Lower leg skin (tissue), 3 donors: ENCODE results near the gene GPR4.

Experiments
- POLR2A ChIP-seq, 2 donors: fragments of 450-650 bp; IDR thresholded peaks; one replicate each; pipeline ENCODE4 v1.6.1; 2016 to 2017; ENCODE audit warnings: antibody characterized with exemption in 2 of 2, mild to moderate bottlenecking in 1 of 2, moderate library complexity in 1 of 2
- TF ChIP-seq, protein P1 (sequence below), 3 donors: fragments of 450-650 bp; IDR thresholded peaks; one replicate each; pipeline ENCODE4 v1.5.1; 2016; ENCODE audit warnings: antibody characterized with exemption in 3 of 3, mild to moderate bottlenecking in 3 of 3, moderate library complexity in 2 of 3

DNA sequence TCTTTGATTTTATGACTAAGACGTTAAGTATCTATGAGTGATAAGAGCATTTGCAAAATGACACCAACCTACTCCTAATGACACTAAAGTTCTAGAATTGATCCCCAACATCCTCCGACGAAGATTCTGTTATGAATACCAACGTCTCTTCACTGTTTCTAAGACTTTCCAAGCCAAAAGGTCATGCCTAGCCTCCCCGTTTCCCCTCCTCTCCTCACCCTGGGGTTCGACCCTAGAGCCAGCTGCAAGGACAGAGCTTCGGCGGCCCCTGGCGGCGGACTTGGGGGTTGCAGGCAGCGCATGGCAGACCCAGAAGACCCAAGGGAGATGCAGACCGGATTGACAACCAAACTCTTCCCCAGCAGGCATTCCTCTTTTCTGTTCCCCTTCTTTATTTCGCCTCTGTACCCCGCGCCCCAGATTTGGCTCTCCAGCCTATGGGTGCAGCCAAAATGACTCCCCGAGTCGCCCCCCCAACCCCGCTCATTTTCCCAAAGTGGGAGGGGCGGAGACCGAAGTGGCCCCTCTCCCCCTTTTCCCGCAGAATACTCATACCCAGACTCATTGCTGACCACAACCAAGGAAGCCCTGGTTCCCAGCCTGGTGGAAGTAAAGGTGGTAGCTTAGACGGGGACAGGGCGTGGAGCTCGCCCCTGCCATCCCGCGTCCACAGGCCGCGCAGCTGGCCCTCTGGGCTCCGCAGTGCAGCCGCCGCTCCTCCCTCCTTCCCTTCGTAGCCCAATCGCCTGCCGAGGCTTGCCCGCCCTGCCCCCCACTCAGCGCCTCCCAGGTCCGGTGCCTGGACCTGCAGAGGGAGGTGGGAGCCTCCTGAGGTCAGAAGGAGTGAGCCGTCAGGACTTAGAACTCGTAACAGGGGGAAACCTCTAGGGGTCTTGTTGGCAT lies 41.3 kb upstream of the GPR4 start:
- TF ChIP-seq, protein P1, sequence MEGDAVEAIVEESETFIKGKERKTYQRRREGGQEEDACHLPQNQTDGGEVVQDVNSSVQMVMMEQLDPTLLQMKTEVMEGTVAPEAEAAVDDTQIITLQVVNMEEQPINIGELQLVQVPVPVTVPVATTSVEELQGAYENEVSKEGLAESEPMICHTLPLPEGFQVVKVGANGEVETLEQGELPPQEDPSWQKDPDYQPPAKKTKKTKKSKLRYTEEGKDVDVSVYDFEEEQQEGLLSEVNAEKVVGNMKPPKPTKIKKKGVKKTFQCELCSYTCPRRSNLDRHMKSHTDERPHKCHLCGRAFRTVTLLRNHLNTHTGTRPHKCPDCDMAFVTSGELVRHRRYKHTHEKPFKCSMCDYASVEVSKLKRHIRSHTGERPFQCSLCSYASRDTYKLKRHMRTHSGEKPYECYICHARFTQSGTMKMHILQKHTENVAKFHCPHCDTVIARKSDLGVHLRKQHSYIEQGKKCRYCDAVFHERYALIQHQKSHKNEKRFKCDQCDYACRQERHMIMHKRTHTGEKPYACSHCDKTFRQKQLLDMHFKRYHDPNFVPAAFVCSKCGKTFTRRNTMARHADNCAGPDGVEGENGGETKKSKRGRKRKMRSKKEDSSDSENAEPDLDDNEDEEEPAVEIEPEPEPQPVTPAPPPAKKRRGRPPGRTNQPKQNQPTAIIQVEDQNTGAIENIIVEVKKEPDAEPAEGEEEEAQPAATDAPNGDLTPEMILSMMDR (IDR thresholded peaks at IDR 0.05): peak in 1 of 3 donors; percentile 95
- no peak for TF ChIP-seq POLR2A (IDR thresholded peaks at IDR 0.05)
